ENCODE measurements around the gene LYRM4. TPM values are rescaled to one million over a fixed set of nuclear protein-coding genes. Genes with fewer than 3 reads are reported as not detected.

Gene LYRM4
- total RNA-seq, 3 donors from 2014 or later: 49.2 to 50.6 (median 50.0) TPM

GRCh38 chr6:5271926-5272325, 11.2 kb upstream of the LYRM4 start:
- H3K36me3 Mint-ChIP-seq (ENCODE audit: insufficient read depth): peaks cover 29% of the 10 kb centered on the region
- no peaks in the 10 kb centered on the region for H3K27me3 Mint-ChIP-seq (ENCODE audit: low read depth)
- H3K9me3 Mint-ChIP-seq: no peaks in the 10 kb centered on the region
- H3K4me3 Mint-ChIP-seq: no peak overlapping the region
- peaks cover 23% of the 10 kb centered on the region for H3K4me1 Mint-ChIP-seq (ENCODE audit: low read depth)
- no peak for ATAC-seq
- no peak for DNase-seq

DNA sequence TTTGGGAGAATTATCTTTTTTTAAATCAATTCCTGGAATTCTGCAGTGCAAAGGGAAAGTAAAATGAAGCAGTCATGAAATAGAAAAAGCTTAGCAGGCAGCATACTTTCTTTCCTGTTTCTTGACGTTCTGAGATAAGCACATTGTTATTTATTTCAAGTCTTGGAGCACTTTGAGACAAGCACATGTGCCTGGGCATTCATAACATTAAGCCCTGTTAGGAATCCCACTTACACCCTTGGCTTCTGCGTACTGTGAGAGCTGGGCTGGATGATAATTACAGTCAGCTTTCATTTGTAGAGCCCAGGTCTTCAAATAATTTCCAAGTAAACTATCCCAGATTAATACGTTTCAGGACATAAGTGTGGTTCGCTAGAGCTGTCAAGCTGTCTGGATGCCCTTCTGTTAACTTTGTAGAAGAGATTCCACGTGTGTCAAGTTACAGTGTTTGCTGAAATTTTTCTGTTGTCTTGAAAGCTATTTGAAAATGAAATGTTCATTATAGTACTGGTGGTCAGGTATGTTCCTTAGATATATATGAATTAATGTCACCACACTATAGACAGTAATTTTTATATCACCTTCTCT, 9.4 kb upstream of the LYRM4 start:
- no peaks in the 10 kb centered on the region for H3K9me3 Mint-ChIP-seq
- no peak for DNase-seq
- H3K36me3 Mint-ChIP-seq (ENCODE audit: insufficient read depth): peaks cover 30% of the 10 kb centered on the region
- H3K27me3 Mint-ChIP-seq (ENCODE audit: low read depth): no peaks in the 10 kb centered on the region
- peaks cover 25% of the 10 kb centered on the region for H3K4me1 Mint-ChIP-seq (ENCODE audit: low read depth)
- ATAC-seq: no peak
- H3K4me3 Mint-ChIP-seq: no peak overlapping the region

- H3K27me3 Mint-ChIP-seq (ENCODE audit: low read depth): no peaks in the 10 kb centered on the region
- ATAC-seq (no peak), DNase-seq (no peak)
- H3K4me3 Mint-ChIP-seq: no peak overlapping the region
- no peaks in the 10 kb centered on the region for H3K9me3 Mint-ChIP-seq
- peaks cover 19% of the 10 kb centered on the region for H3K36me3 Mint-ChIP-seq (ENCODE audit: insufficient read depth)
- peaks cover 16% of the 10 kb centered on the region for H3K4me1 Mint-ChIP-seq (ENCODE audit: low read depth)
Observed at GRCh38 chr6:5266423-5266822, 5.7 kb upstream of the LYRM4 start.

DNA sequence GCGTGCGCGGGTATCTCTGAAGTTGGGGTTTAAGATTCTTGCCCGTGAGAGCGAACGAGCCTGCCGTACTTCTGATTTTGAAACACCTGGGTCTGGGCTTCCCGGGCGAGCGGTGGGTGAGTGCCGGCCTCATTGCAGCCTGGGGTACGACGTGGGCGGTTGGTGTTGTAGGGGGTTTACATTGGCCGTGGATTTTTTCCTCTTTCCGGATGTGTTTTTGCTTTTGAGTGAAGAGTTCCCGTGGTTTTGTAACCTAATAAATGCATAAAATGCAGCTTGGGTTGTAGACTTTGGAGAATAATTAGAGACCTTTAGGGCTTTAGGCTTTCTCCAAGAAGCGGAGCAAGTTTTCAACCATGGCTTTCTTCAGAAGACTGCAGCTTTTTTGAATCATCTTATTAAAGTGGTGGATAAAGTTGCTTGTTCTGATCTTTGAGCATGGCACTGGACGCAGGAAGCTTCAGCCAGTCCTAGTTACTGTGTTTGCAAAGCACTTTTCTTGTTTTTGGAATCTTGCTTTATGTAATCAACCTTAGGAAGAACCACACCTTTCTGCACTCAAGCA, 877 bp upstream of the LYRM4 start:
- Mint-ChIP-seq H3K36me3 (ENCODE audit: insufficient read depth) (peaks cover 17% of the 10 kb centered on the region), H3K4me3 (peak overlapping the region; percentile 98), H3K9me3 (no peaks in the 10 kb centered on the region), H3K27me3 (ENCODE audit: low read depth) (no peaks in the 10 kb centered on the region), H3K4me1 (ENCODE audit: low read depth) (peaks cover 36% of the 10 kb centered on the region)
- no peak for DNase-seq
- ATAC-seq: no peak

GRCh38 chr6:5260111-5260620, 584 bp downstream of the LYRM4 start:
- peak overlapping the region; percentile 98 for H3K4me3 Mint-ChIP-seq
- ATAC-seq: peak; percentile 77 to 79
- peaks cover 14% of the 10 kb centered on the region for H3K36me3 Mint-ChIP-seq (ENCODE audit: insufficient read depth)
- no peaks in the 10 kb centered on the region for H3K9me3 Mint-ChIP-seq
- H3K27me3 Mint-ChIP-seq (ENCODE audit: low read depth): no peaks in the 10 kb centered on the region
- peaks cover 30% of the 10 kb centered on the region for H3K4me1 Mint-ChIP-seq (ENCODE audit: low read depth)
- peak; percentile 67 for DNase-seq

GRCh38 chr6:5259428-5259827, 1.3 kb downstream of the LYRM4 start:
- Mint-ChIP-seq H3K9me3 (no peaks in the 10 kb centered on the region), H3K4me1 (ENCODE audit: low read depth) (peaks cover 30% of the 10 kb centered on the region), H3K27me3 (ENCODE audit: low read depth) (no peaks in the 10 kb centered on the region), H3K4me3 (peak overlapping the region; percentile 98), H3K36me3 (ENCODE audit: insufficient read depth) (peaks cover 21% of the 10 kb centered on the region)
- DNase-seq: no peak
- ATAC-seq: no peak

- H3K4me1 Mint-ChIP-seq (ENCODE audit: low read depth): peaks cover 26% of the 10 kb centered on the region
- no peak overlapping the region for H3K4me3 Mint-ChIP-seq
- no peaks in the 10 kb centered on the region for H3K27me3 Mint-ChIP-seq (ENCODE audit: low read depth)
- DNase-seq: no peak
- ATAC-seq: no peak
- no peaks in the 10 kb centered on the region for H3K9me3 Mint-ChIP-seq
- H3K36me3 Mint-ChIP-seq (ENCODE audit: insufficient read depth): peaks cover 29% of the 10 kb centered on the region
Observed at GRCh38 chr6:5257400-5257799, 3.4 kb downstream of the LYRM4 start.

DNA sequence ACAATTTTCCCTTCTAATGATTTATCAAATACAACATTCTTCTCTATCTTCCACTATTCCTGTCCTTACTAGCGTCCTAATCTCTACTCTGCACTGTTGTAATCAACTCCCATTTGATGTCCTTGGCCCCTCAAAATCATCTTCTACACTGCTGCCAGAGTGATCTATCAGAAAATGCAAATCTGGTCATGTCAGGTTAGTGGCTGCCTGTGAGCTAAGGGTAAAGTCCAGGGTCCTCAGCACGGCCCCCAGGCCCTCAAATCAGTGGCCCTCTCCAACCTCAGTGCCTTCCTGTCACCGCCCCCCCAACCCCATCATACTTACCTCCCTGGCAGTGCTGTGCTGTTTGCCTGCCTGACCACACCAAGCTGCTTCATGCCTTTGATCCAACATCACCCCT, 3.8 kb downstream of the LYRM4 start:
- no peak overlapping the region for H3K4me3 Mint-ChIP-seq
- no peak for ATAC-seq
- no peaks in the 10 kb centered on the region for H3K9me3 Mint-ChIP-seq
- no peaks in the 10 kb centered on the region for H3K27me3 Mint-ChIP-seq (ENCODE audit: low read depth)
- H3K4me1 Mint-ChIP-seq (ENCODE audit: low read depth): peaks cover 26% of the 10 kb centered on the region
- H3K36me3 Mint-ChIP-seq (ENCODE audit: insufficient read depth): peaks cover 31% of the 10 kb centered on the region
- DNase-seq: no peak

- Mint-ChIP-seq H3K9me3 (no peaks in the 10 kb centered on the region), H3K36me3 (ENCODE audit: insufficient read depth) (peaks cover 37% of the 10 kb centered on the region)
- ATAC-seq: no peak
Observed at GRCh38 chr6:5250911-5251310, 9.8 kb downstream of the LYRM4 start.

DNA sequence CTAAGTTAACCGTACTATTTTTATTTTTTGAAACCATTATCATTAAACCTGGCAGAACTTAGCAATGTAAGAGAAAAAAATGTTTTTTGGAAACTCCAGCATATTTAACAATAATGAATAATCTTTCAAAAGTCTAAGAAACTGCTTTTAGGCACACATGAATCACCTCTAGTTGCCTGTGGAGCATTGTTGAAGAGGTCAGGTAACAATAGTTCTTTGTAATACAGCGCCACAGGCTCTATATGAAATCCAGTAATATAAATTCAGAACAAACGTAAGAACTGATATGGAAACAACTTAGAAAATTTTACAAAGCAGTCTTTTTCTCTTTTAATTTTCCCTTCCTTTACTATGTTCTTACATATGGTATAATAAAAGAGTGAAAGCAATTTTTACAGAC, 10.3 kb downstream of the LYRM4 start:
- ATAC-seq (no peak), DNase-seq (no peak)
- Mint-ChIP-seq H3K4me1 (ENCODE audit: low read depth) (peaks cover 3% of the 10 kb centered on the region), H3K4me3 (no peak overlapping the region), H3K27me3 (ENCODE audit: low read depth) (no peaks in the 10 kb centered on the region), H3K36me3 (ENCODE audit: insufficient read depth) (peaks cover 39% of the 10 kb centered on the region), H3K9me3 (no peaks in the 10 kb centered on the region)

More at GRCh38 chr6:5250911-5251310, 9.8 kb downstream of the LYRM4 start:
- DNase-seq: no peak
- H3K4me1 Mint-ChIP-seq (ENCODE audit: low read depth): peaks cover 3% of the 10 kb centered on the region
- H3K4me3 Mint-ChIP-seq: no peak overlapping the region
- H3K27me3 Mint-ChIP-seq (ENCODE audit: low read depth): no peaks in the 10 kb centered on the region

GRCh38 chr6:5249451-5250122, 11.2 kb downstream of the LYRM4 start:
- ATAC-seq (no peak), DNase-seq (no peak)
- Mint-ChIP-seq H3K36me3 (ENCODE audit: insufficient read depth) (peaks cover 33% of the 10 kb centered on the region), H3K4me3 (no peak overlapping the region), H3K9me3 (no peaks in the 10 kb centered on the region), H3K4me1 (ENCODE audit: low read depth) (peaks cover 3% of the 10 kb centered on the region), H3K27me3 (ENCODE audit: low read depth) (no peaks in the 10 kb centered on the region)

DNA sequence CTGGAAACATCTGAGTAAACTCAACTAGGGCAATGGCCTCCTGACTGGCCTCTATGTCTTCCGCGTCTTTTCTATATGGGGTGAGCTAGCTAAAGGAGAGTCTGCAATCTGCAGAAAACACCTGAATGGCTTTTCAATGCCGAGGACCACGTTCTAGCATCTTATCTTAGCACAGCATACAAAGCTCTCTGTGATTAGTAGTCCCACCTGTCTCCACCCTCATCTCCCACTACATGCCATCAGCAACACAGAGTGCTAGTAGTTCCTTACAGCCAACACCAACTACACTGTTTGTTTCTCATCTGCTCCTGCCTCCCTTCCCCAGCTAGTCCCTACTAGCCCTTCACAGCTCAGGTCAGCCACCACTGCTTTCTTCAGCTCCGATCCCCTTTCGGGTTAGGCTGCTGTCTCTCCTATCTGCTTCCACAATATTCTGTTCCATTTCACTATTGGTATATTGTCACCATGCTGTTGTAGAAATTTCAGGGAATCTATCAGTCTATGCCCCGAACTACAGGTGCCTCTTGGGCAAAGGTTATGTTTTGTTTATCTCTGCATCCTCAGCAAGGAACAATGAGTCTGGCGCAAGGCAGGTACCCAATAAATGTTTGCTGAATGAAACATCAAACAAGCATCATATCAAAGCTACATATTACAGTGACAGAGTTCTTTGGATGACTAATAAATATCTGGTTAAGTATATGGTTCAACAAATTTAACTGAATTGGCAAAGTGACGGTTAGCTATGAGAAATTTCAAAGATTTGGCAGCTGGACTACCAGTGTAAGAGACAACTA, 12.2 kb downstream of the LYRM4 start:
- Mint-ChIP-seq H3K4me1 (ENCODE audit: low read depth) (peaks cover 3% of the 10 kb centered on the region), H3K36me3 (ENCODE audit: insufficient read depth) (peaks cover 28% of the 10 kb centered on the region), H3K9me3 (no peaks in the 10 kb centered on the region), H3K27me3 (ENCODE audit: low read depth) (no peaks in the 10 kb centered on the region), H3K4me3 (no peak overlapping the region)
- no peak for ATAC-seq
- DNase-seq: no peak

GRCh38 chr6:5247201-5247600, 13.5 kb downstream of the LYRM4 start:
- peaks cover 24% of the 10 kb centered on the region for H3K36me3 Mint-ChIP-seq (ENCODE audit: insufficient read depth)
- H3K27me3 Mint-ChIP-seq (ENCODE audit: low read depth): no peaks in the 10 kb centered on the region
- H3K4me1 Mint-ChIP-seq (ENCODE audit: low read depth): peaks cover 3% of the 10 kb centered on the region
- DNase-seq: no peak
- no peaks in the 10 kb centered on the region for H3K9me3 Mint-ChIP-seq
- no peak for ATAC-seq
- H3K4me3 Mint-ChIP-seq: no peak overlapping the region
